Measurements from ENCODE around the gene LCNL1.

The LCNL1 gene

DNA sequence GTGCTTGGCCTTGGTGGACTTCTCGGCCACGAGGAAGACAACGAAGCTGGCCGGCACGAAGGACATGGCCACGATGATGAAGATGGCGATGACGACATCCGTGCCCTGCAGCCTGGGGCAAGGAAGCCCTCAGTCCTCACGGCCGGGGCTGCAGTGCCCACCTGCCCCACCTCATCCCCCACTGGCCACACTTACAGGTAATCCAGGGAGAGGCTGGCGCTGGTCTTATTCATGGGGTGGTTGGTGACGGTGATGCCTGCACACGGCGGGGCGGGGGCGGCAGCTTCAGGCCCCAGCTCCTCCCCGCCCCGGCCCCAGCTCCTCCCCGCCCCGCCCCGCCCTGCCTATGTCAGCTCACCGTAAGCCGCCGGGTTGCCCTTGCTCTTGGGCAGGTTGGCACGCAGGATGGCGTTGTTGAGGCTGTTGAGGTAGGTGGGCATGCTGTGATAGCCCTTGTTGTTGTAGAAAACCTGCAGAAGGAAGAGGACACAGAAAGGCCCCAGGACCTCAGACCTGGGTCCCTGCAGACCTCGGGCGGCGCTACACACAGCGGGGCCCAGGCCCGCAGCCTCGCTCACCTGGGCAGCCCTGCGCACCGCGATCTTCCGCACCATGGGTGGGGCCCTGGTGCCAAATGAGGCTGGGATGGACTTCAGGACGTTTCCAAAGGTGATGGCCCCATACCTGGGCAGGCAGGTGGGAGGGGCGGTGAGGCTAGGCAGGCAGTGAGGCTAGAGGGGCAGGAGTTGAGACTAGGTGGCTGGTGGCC is 29.3 kb downstream of the LCNL1 start:
- H3K27ac ChIP-seq (ENCODE audit: insufficient read depth, low read depth, low read length, poor library complexity, severe bottlenecking): no peak overlapping the region
- no peak overlapping the region for H3K4me3 ChIP-seq (ENCODE audit: insufficient read depth, low read depth, low read length)
- H3K9me3 ChIP-seq (ENCODE audit: control insufficient read depth, low read length): no peaks in the 10 kb centered on the region
- H3K27me3 ChIP-seq (ENCODE audit: control insufficient read depth, insufficient read depth, low read length, poor library complexity, severe bottlenecking): no peaks in the 10 kb centered on the region
- peaks cover 7% of the 10 kb centered on the region for H3K4me1 ChIP-seq (ENCODE audit: control insufficient read depth, insufficient read depth, low read length)
- H3K36me3 ChIP-seq (ENCODE audit: control insufficient read depth, insufficient read depth, low read length): peaks cover 5% of the 10 kb centered on the region
- WGBS, 2 experiments: 94 to 95% methylated on average over 39 of the region's 39 CpGs

DNA sequence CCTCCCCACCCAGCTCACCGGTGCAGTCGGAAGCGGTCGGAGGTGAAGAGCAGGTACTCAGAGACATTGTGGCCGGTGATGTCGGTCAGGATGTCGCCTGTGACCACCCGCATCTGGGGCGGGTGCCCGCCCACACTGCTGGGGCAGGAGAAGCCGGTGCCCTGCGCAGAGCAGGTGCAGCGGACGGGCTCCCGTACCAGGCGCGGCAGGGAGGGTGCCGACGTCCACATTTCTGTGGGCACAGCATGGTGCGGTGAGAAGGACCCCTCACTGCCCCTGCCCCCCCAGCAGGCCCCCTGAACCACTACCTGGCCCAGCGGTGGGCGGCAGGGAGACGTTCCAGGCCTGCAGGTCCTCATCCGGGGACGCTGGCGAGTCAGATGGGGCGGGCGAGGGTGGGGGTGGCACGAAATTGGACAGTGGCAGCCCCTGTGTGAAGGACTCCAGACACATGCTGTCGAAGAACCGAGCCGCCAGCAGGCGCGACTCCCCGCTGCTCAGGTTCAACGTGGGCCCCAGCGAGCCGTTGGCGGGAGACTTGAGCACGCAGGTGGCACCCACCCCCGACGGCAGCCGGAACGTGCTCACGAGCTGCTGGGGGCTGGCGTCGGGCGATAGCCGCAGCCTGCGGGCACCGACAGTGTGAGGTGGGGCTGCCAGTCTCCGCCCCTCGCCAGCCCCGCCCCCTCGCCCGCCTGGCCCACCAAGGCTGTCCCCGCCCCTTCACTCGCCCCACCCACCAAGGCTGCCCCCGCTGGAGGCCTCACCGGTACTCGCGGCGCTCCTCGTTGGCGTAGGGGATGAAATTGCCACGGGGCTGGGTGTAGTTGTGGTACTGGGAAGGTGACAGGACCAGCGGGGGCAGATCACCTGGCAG is 30.1 kb downstream of the LCNL1 start:
- H3K9me3 ChIP-seq (ENCODE audit: control insufficient read depth, low read length): no peaks in the 10 kb centered on the region
- H3K27me3 ChIP-seq (ENCODE audit: control insufficient read depth, insufficient read depth, low read length, poor library complexity, severe bottlenecking): no peaks in the 10 kb centered on the region
- peaks cover 5% of the 10 kb centered on the region for H3K36me3 ChIP-seq (ENCODE audit: control insufficient read depth, insufficient read depth, low read length)
- H3K27ac ChIP-seq (ENCODE audit: insufficient read depth, low read depth, low read length, poor library complexity, severe bottlenecking): no peak overlapping the region
- H3K4me1 ChIP-seq (ENCODE audit: control insufficient read depth, insufficient read depth, low read length): peaks cover under 1% of the 10 kb centered on the region
- no peak overlapping the region for H3K4me3 ChIP-seq (ENCODE audit: insufficient read depth, low read depth, low read length)
- 74 to 81% methylated on average over 66 to 67 of the region's 67 CpGs for WGBS, 2 experiments

DNA sequence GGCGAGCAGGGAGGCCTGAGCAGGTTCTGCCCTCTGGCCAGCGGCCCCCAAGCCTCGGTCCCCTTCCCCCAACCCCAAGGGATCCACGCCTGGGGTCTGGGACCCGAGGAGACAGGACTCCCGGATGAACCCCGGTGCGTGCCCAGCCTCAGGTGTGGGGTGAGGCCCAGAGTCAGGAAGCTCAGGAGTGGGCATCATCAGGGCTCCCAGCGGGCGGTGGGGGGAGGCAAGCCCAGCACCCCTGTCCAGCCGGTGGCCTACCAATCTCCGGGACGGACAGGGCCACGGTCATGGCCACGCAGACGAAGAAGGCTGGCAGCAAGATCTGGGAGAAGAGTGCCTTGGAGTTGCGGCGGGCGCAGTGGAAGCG is 30.8 kb downstream of the LCNL1 start:
- Histone ChIP-seq H3K27ac (ENCODE audit: insufficient read depth, low read depth, low read length, poor library complexity, severe bottlenecking) (no peak overlapping the region), H3K36me3 (ENCODE audit: control insufficient read depth, insufficient read depth, low read length) (peaks cover 5% of the 10 kb centered on the region), H3K27me3 (ENCODE audit: control insufficient read depth, insufficient read depth, low read length, poor library complexity, severe bottlenecking) (no peaks in the 10 kb centered on the region), H3K4me3 (ENCODE audit: insufficient read depth, low read depth, low read length) (no peak overlapping the region), H3K9me3 (ENCODE audit: control insufficient read depth, low read length) (no peaks in the 10 kb centered on the region), H3K4me1 (ENCODE audit: control insufficient read depth, insufficient read depth, low read length) (no peaks in the 10 kb centered on the region)
- WGBS, 2 experiments: 93 to 96% methylated on average over 20 of the region's 20 CpGs

DNA sequence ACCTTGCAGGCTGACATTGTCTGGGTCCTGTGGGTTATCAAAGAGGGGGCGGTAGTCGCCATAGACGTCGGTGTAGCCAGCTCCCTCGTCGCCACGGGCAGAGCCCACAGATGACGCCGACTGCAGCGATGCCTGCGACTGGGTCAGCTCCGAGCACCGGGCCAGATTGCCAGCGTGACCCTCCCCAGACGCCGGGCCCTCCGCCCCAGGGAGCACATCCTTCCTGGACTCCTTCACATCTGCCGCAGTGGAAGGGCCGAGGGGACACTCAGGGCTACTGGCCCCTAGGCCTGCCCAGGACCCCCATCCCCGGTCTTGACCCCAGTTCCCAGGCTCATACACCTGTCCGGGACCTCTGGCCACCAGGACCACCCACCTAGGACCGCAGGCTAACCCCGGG is 31.4 kb downstream of the LCNL1 start:
- Histone ChIP-seq H3K4me3 (ENCODE audit: insufficient read depth, low read depth, low read length) (no peak overlapping the region), H3K4me1 (ENCODE audit: control insufficient read depth, insufficient read depth, low read length) (no peaks in the 10 kb centered on the region), H3K9me3 (ENCODE audit: control insufficient read depth, low read length) (no peaks in the 10 kb centered on the region), H3K27me3 (ENCODE audit: control insufficient read depth, insufficient read depth, low read length, poor library complexity, severe bottlenecking) (no peaks in the 10 kb centered on the region), H3K36me3 (ENCODE audit: control insufficient read depth, insufficient read depth, low read length) (peaks cover 5% of the 10 kb centered on the region), H3K27ac (ENCODE audit: insufficient read depth, low read depth, low read length, poor library complexity, severe bottlenecking) (no peak overlapping the region)
- WGBS, 2 experiments: 92 to 93% methylated on average over 23 of the region's 23 CpGs

DNA sequence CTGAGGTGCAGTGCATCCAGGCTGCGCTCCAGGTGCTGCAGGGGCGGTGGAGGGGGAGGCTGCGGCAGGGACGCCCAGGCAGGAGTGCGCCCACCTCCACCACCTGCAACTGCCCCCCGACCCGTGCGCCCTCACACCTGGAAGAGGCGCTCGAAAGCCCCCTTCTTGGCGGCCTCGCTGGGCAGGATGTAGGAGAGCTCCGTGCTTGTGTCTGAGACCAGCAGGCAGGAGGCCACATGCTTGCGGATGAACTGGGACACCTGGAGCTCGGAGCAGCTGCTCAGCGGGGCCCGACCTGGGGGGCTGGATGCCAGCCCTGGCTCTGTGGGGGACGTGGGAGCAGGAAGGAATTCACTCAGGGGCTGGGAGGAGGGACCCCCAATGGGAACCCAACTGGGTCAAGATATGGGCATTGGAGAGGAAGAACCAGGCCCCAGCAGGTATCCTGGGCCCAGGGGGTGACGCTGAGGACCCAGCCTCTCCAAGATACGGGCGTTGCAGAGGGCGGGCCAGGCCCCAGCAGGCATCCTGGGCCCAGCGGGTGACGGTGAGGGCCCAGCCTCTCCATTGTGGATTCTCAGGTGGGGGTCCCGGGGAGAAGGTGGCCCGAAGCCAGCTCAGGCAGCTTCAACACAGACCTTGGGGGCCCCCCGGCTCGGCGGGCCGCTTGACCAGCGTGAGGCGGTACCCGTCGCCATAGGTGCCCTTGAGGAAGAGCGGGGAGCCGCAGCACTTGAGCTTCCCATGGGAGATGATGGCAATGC is 32.2 kb downstream of the LCNL1 start:
- WGBS, 2 experiments: 94 to 96% methylated on average over 36 of the region's 36 CpGs
- Histone ChIP-seq H3K27ac (ENCODE audit: insufficient read depth, low read depth, low read length, poor library complexity, severe bottlenecking) (no peak overlapping the region), H3K4me1 (ENCODE audit: control insufficient read depth, insufficient read depth, low read length) (no peaks in the 10 kb centered on the region), H3K27me3 (ENCODE audit: control insufficient read depth, insufficient read depth, low read length, poor library complexity, severe bottlenecking) (no peaks in the 10 kb centered on the region), H3K9me3 (ENCODE audit: control insufficient read depth, low read length) (no peaks in the 10 kb centered on the region), H3K4me3 (ENCODE audit: insufficient read depth, low read depth, low read length) (no peak overlapping the region), H3K36me3 (ENCODE audit: control insufficient read depth, insufficient read depth, low read length) (peaks cover 5% of the 10 kb centered on the region)

DNA sequence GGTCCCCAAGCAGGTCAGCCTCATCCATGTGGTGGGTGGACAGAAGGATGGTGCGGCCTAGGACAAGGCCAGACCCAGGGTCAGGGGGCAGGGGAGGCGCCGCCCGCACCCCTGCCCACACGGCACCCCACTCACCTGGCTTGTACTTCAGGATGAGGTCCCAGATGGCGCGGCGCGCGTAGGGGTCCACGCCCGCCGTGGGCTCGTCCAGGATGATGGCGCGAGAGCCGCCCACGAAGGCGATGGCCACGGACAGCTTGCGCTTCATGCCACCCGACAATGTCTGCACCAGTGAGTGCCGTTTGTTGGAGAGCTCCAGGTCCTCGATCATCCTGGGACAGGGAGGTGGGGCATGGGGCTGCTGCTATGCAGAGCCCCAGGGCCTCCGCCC is 32.7 kb downstream of the LCNL1 start:
- WGBS, 2 experiments: 96 to 98% methylated on average over 25 of the region's 25 CpGs
- no peaks in the 10 kb centered on the region for H3K9me3 ChIP-seq (ENCODE audit: control insufficient read depth, low read length)
- H3K27me3 ChIP-seq (ENCODE audit: control insufficient read depth, insufficient read depth, low read length, poor library complexity, severe bottlenecking): no peaks in the 10 kb centered on the region
- H3K27ac ChIP-seq (ENCODE audit: insufficient read depth, low read depth, low read length, poor library complexity, severe bottlenecking): no peak overlapping the region
- H3K4me3 ChIP-seq (ENCODE audit: insufficient read depth, low read depth, low read length): no peak overlapping the region
- H3K4me1 ChIP-seq (ENCODE audit: control insufficient read depth, insufficient read depth, low read length): no peaks in the 10 kb centered on the region
- H3K36me3 ChIP-seq (ENCODE audit: control insufficient read depth, insufficient read depth, low read length): peaks cover 5% of the 10 kb centered on the region

GRCh38 chr9:137015976-137016375 is 33.2 kb downstream of the LCNL1 start:
- no peak overlapping the region for H3K27ac ChIP-seq (ENCODE audit: insufficient read depth, low read depth, low read length, poor library complexity, severe bottlenecking)
- H3K27me3 ChIP-seq (ENCODE audit: control insufficient read depth, insufficient read depth, low read length, poor library complexity, severe bottlenecking): no peaks in the 10 kb centered on the region
- peaks cover 5% of the 10 kb centered on the region for H3K36me3 ChIP-seq (ENCODE audit: control insufficient read depth, insufficient read depth, low read length)
- 95 to 96% methylated on average over 21 of the region's 21 CpGs for WGBS, 2 experiments
- no peaks in the 10 kb centered on the region for H3K4me1 ChIP-seq (ENCODE audit: control insufficient read depth, insufficient read depth, low read length)
- no peaks in the 10 kb centered on the region for H3K9me3 ChIP-seq (ENCODE audit: control insufficient read depth, low read length)
- no peak overlapping the region for H3K4me3 ChIP-seq (ENCODE audit: insufficient read depth, low read depth, low read length)

DNA sequence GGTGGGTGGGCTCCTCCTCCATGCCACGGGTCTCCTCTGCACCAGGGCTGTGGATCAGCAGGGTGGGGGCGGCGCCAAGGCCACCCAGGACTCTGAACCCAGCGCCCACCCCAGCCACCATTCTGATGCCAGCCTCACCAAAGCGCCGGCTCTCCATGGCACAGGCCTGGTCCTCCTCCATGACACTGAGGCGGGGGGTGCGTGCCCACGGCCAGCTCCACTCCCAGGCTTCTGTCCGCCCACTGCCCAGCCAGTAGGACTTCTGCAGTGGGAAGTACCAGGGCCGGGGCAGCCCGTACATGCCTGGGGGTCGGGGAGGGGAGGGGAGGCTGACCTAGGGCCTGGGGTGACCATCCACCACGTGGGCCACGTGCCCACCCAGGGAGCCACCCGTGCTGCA is 33.6 kb downstream of the LCNL1 start:
- Histone ChIP-seq H3K36me3 (ENCODE audit: control insufficient read depth, insufficient read depth, low read length) (peaks cover 5% of the 10 kb centered on the region), H3K4me1 (ENCODE audit: control insufficient read depth, insufficient read depth, low read length) (no peaks in the 10 kb centered on the region), H3K9me3 (ENCODE audit: control insufficient read depth, low read length) (no peaks in the 10 kb centered on the region), H3K27ac (ENCODE audit: insufficient read depth, low read depth, low read length, poor library complexity, severe bottlenecking) (no peak overlapping the region), H3K27me3 (ENCODE audit: control insufficient read depth, insufficient read depth, low read length, poor library complexity, severe bottlenecking) (no peaks in the 10 kb centered on the region), H3K4me3 (ENCODE audit: insufficient read depth, low read depth, low read length) (no peak overlapping the region)
- WGBS, 2 experiments: 94% methylated on average over 16 of the region's 16 CpGs

GRCh38 chr9:137017071-137017470 is 34.3 kb downstream of the LCNL1 start:
- WGBS, 2 experiments: 94% methylated on average over 28 of the region's 28 CpGs
- Histone ChIP-seq H3K27me3 (ENCODE audit: control insufficient read depth, insufficient read depth, low read length, poor library complexity, severe bottlenecking) (no peaks in the 10 kb centered on the region), H3K4me3 (ENCODE audit: insufficient read depth, low read depth, low read length) (no peak overlapping the region), H3K4me1 (ENCODE audit: control insufficient read depth, insufficient read depth, low read length) (no peaks in the 10 kb centered on the region), H3K9me3 (ENCODE audit: control insufficient read depth, low read length) (no peaks in the 10 kb centered on the region), H3K36me3 (ENCODE audit: control insufficient read depth, insufficient read depth, low read length) (peaks cover 5% of the 10 kb centered on the region), H3K27ac (ENCODE audit: insufficient read depth, low read depth, low read length, poor library complexity, severe bottlenecking) (no peak overlapping the region)
